HepG2 (cell line): ENCODE results near the gene NRSN2. TPM values are rescaled to one million over a fixed set of nuclear protein-coding genes. Genes with fewer than 3 reads are reported as not detected.

ENCODE experiments used
- FOXO1 ChIP-seq: sonication (generic); formaldehyde crosslinking; IDR thresholded peaks from 2 replicates; pipeline ENCODE4 v1.4.0; 2020; ENCODE audit warnings: missing genetic modification reagents
- GZF1 ChIP-seq: sonication (generic); formaldehyde crosslinking; IDR thresholded peaks from 2 replicates; pipeline ENCODE4 v1.5.1; 2020; ENCODE audit warnings: mild to moderate bottlenecking, missing genetic modification reagents
- HDAC6 ChIP-seq: fragments of 200-600 bp; sonication (generic); IDR thresholded peaks from 2 replicates; pipeline ENCODE4 v1.7.0; 2017; ENCODE audit warnings: mild to moderate bottlenecking, antibody characterized with exemption, low read length, low read depth
- MYPOP ChIP-seq: sonication (generic); formaldehyde crosslinking; IDR thresholded peaks from 2 replicates; pipeline ENCODE4 v1.8.1; 2023; ENCODE audit warnings: mild to moderate bottlenecking, moderate library complexity, missing genetic modification reagents
- POGZ ChIP-seq: sonication (generic); formaldehyde crosslinking; IDR thresholded peaks from 2 replicates; pipeline ENCODE4 v1.4.0; 2020; ENCODE audit warnings: mild to moderate bottlenecking, missing genetic modification reagents
- POLR2A ChIP-seq, 2 experiments: IDR thresholded peaks; 2 replicates each; pipeline ENCODE4 v1.6.1; 2011; ENCODE audit warnings: low read depth in 2 of 2, low read length in 2 of 2, mild to moderate bottlenecking in 1 of 2, moderate library complexity in 1 of 2; ENCODE audit not compliant: insufficient read depth in 1 of 2
- SAP130 ChIP-seq: IDR thresholded peaks from 2 replicates; pipeline ENCODE4 v1.6.1; 2016; ENCODE audit warnings: low read depth
- TRIM22 ChIP-seq: fragments of 450-650 bp; IDR thresholded peaks from 2 replicates; pipeline ENCODE4 v1.6.1; 2017
- TSC22D2 ChIP-seq: sonication (generic); formaldehyde crosslinking; IDR thresholded peaks from 2 replicates; pipeline ENCODE4 v1.5.1; 2020; ENCODE audit warnings: missing genetic modification reagents, mild to moderate bottlenecking, borderline replicate concordance
- ZBED4 ChIP-seq: sonication (generic); formaldehyde crosslinking; IDR thresholded peaks from 2 replicates; pipeline ENCODE4 v1.4.0; 2020; ENCODE audit warnings: missing genetic modification reagents, borderline replicate concordance
- ZC3H13 ChIP-seq: sonication (generic); formaldehyde crosslinking; IDR thresholded peaks from 2 replicates; pipeline ENCODE4 v1.8.1; 2023; ENCODE audit warnings: mild to moderate bottlenecking, missing genetic modification reagents, moderate library complexity
- ZNF335 ChIP-seq: sonication (generic); formaldehyde crosslinking; IDR thresholded peaks from 2 replicates; pipeline ENCODE4 v1.4.0; 2020; ENCODE audit warnings: missing genetic modification reagents
- ZNF430 ChIP-seq: sonication (generic); formaldehyde crosslinking; IDR thresholded peaks from 2 replicates; pipeline ENCODE4 v1.9.0; 2021; ENCODE audit warnings: mild to moderate bottlenecking, missing genetic modification reagents
- ZNF460 ChIP-seq: sonication (generic); formaldehyde crosslinking; IDR thresholded peaks from 2 replicates; pipeline ENCODE4 v1.5.1; 2020; ENCODE audit warnings: missing genetic modification reagents, mild to moderate bottlenecking, borderline replicate concordance
- ZNF484 ChIP-seq: sonication (generic); formaldehyde crosslinking; IDR thresholded peaks from 2 replicates; pipeline ENCODE4 v1.5.1; 2020; ENCODE audit warnings: mild to moderate bottlenecking, low read depth, missing genetic modification reagents, borderline replicate concordance
- ZNF503 ChIP-seq: sonication (generic); formaldehyde crosslinking; IDR thresholded peaks from 2 replicates; pipeline ENCODE4 v1.4.0; 2020; ENCODE audit warnings: missing genetic modification reagents
- ZNF512B ChIP-seq: sonication (generic); formaldehyde crosslinking; IDR thresholded peaks from 2 replicates; pipeline ENCODE4 v1.5.1; 2020; ENCODE audit warnings: missing genetic modification reagents, mild to moderate bottlenecking, borderline replicate concordance
- ZNF672 ChIP-seq: sonication (generic); formaldehyde crosslinking; IDR thresholded peaks from 2 replicates; pipeline ENCODE4 v1.8.1; 2022; ENCODE audit warnings: missing genetic modification reagents
- polyA plus RNA-seq, 8 experiments: library from polyadenylated mRNA; depleted of rRNA in 3 of 8; stranded (reverse) in 7 of 8; unstranded in 1 of 8; fragments of >200 nt; fragmentation: Illumina TruSeq in 4 of 8; extraction: Trizol in 4 of 8; gene quantifications; 2 replicates each; pipeline versions ENCODE4 v1.2.1 to v1.2.3, GENCODE V29; 2011 to 2016; ENCODE audit warnings: low read depth in 4 of 8, missing spikeins in 1 of 8, mixed read lengths in 1 of 8; ENCODE audit not compliant: insufficient read depth in 1 of 8
- total RNA-seq, 5 experiments: library from RNA; depleted of rRNA; stranded (reverse); fragments of >200 nt; fragmentation: Illumina TruSeq; extraction: Trizol; gene quantifications; 2 replicates each; pipeline ENCODE4 v1.2.3, GENCODE V29; 2016; ENCODE audit warnings: low read depth in 1 of 5

The NRSN2 gene
- total and polyA plus RNA-seq, 2 of the 13 experiments (the other 11 are each of a cell fraction or from before 2014, with no cell fraction given), result 32.3 to 49.4 TPM

GRCh38 chr20:327186-328026 is 19.5 kb upstream of the NRSN2 start (continued):
- TF ChIP-seq POGZ (CRISPR knock-in tag), result peak; percentile 67
- peak; percentile 85 for TF ChIP-seq MYPOP
- no peak for TF ChIP-seq GZF1
- TF ChIP-seq ZNF335, result no peak; the same call in none of the 2 replicates
- TF ChIP-seq ZNF503, result no peak
- no peak for TF ChIP-seq ZNF460 (CRISPR knock-in tag)
- no peak for TF ChIP-seq TRIM22
- peak; percentile 79 for TF ChIP-seq ZNF430 (CRISPR knock-in tag)
- TF ChIP-seq ZNF672 (CRISPR knock-in tag), result no peak
- no peak for TF ChIP-seq FOXO1
- TF ChIP-seq POLR2A (IDR thresholded peaks at IDR 0.05; ENCODE audit: insufficient read depth in 1 of 2, low read depth in 2 of 2, low read length in 2 of 2), result peak in 1 of 2 experiments; percentile 41; a peak in 2 of 4 replicates
- 0 out of 2 replicates have a peak, but pooled peaks have one; percentile 24 for TF ChIP-seq ZNF484 (CRISPR knock-in tag)
- no peak for TF ChIP-seq HDAC6
- TF ChIP-seq SAP130 (CRISPR knock-in tag), result peak; percentile 88
- TF ChIP-seq ZNF512B, result 0 out of 2 replicates have a peak, but pooled peaks have one; percentile 21
- peak; percentile 37; the same call in 1 of the 2 replicates for TF ChIP-seq ZBED4 (CRISPR knock-in tag)
- 0 out of 2 replicates have a peak, but pooled peaks have one; percentile 5 for TF ChIP-seq TSC22D2 (CRISPR knock-in tag)
- peak; percentile 99 for TF ChIP-seq ZC3H13 (CRISPR knock-in tag)
